DND-41 (cell line): ENCODE results near the gene PILRB.
"Not testable (repeated sequence)": the region's sequence is repeated elsewhere in the genome, so short reads cannot be mapped to it uniquely, and the experiment has no call there.

Experiments
- EZH2 ChIP-seq: IDR thresholded peaks from 3 replicates; pipeline ENCODE4 v1.6.1; 2012; ENCODE audit warnings: borderline replicate concordance, low read depth, mild to moderate bottlenecking, moderate library complexity, low read length, inconsistent platforms; ENCODE audit not compliant: severe bottlenecking
- TF ChIP-seq, protein P1 (sequence below): IDR thresholded peaks from 2 replicates; pipeline ENCODE4 v1.5.1; 2012; ENCODE audit warnings: borderline replicate concordance, low read length, moderate library complexity, mild to moderate bottlenecking; ENCODE audit not compliant: poor library complexity, severe bottlenecking; ENCODE audit errors: extremely low read depth

DNA sequence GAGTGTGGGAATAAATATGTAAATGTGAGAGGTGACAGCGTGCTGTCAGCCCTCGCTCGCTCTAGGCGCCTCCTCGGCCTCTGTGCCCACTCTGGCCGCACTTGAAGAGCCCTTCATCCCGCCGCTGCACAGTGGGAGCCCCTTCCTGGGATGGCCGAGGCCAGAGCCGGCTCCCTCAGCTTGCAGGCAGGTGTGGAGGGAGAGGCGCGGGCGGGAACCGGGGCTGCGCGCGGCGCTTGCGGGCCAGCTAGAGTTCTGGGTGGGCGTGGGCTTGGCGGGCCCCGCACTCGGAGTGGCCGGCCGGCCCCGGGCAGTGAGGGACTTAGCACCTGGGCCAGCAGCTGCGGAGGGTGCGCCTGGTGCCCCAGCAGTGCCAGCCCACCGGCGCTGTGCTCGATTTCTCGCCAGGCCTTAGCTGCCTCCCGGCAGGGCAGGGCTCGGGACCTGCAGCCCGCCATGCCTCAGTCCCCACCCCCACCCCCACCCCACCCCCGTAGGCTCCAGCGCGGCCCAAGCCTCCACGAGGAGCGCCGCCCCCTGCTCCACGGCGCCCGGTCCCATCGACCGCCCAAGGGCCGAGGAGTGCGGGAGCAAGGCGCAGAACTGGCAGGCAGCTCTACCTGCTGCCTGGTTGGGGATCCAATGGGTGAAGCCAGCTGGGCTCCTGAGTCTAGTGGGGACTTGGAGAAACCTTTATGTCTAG, 23.8 kb downstream of the PILRB start:
- TF ChIP-seq, protein P1, sequence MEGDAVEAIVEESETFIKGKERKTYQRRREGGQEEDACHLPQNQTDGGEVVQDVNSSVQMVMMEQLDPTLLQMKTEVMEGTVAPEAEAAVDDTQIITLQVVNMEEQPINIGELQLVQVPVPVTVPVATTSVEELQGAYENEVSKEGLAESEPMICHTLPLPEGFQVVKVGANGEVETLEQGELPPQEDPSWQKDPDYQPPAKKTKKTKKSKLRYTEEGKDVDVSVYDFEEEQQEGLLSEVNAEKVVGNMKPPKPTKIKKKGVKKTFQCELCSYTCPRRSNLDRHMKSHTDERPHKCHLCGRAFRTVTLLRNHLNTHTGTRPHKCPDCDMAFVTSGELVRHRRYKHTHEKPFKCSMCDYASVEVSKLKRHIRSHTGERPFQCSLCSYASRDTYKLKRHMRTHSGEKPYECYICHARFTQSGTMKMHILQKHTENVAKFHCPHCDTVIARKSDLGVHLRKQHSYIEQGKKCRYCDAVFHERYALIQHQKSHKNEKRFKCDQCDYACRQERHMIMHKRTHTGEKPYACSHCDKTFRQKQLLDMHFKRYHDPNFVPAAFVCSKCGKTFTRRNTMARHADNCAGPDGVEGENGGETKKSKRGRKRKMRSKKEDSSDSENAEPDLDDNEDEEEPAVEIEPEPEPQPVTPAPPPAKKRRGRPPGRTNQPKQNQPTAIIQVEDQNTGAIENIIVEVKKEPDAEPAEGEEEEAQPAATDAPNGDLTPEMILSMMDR = not testable (repeated sequence)
- TF ChIP-seq EZH2 = not testable (repeated sequence)
